NCI-H510A (cell line): Measurements from ENCODE around the gene C5.
"Not testable (repeated sequence)": the region's sequence is repeated elsewhere in the genome, so short reads cannot be mapped to it uniquely, and the experiment has no call there.

Experiments
- DNase-seq: peaks from one replicate; lab custom pipeline; 2025; lab: John Stamatoyannopoulos, UW

The C5 gene

DNA sequence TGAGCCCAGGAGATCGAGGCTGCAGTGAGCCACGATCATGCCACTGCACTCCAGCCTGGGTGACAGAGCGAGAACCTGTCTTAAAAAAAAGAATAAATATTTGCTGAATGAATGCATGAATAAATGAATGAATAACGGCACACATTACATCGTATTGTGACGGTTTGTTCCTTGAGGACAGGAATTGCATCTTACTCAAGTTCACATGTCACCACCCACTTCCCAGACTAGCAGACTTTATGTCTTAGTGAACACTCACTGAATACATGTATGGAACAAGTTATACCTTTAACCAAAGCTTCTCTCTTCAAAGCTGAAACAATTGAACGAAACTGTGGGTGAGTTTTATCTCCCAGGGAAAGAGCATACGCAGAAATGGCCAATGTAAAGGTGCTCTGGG, 70.3 kb downstream of the C5 start:
- no peak for DNase-seq

DNA sequence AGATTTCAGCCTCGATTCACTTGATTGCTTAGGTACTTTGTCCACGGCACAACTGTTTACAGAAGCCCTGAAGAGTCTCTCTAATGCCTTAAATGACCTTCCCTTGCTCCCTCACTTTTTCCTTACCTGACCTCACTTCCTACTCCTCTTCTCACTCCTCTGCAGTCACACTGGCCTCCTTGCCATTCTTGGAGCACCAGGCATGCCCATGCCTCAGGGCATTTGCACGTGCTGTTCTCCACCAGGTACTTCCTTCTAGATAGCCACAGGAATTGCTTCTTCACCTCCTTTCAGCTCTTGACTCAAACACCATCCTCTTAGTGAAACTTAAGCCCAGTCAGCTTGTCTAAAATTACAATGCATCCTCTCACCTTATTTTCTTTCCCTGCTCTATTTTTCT, 71.1 kb downstream of the C5 start:
- DNase-seq: no peak

DNA sequence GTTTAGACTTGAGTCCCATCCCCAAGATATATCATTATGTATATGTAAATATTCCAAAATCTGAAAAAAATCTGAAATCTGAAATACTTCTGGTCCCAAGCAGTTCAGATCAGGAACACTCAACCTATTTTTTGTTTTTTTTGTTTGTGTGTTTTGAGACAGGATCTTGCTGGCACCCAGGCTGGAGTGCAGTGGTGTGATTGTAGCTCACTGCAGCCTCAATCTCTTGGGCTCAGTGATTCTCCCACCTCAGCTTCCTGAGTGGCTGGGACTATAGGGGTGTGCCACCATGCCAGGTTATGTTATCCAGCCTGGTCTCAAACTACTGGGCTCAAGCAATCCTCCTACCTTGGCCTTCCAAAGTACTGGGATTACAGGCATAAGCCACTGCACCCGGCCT, 72.8 kb downstream of the C5 start:
- DNase-seq: no peak

DNA sequence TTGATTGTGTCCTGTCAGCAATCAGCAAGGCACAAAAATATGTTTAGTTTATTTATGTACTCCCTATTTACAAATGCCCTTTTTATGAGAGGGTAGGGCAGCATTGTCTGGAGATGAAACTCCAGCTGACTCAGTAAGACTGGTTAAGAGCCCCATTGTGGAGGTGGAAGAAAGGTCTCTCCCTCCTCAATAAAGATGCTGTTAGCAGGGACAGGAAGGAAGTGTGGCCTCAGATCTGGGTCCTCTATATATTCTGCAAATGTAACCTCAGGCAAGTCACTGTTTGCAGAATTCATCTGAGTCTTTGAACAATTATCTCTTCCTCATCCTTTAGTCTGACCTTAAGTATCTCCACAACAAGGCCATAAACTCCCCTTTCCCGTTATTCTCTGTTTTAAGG, 75.2 kb downstream of the C5 start:
- DNase-seq: no peak

DNA sequence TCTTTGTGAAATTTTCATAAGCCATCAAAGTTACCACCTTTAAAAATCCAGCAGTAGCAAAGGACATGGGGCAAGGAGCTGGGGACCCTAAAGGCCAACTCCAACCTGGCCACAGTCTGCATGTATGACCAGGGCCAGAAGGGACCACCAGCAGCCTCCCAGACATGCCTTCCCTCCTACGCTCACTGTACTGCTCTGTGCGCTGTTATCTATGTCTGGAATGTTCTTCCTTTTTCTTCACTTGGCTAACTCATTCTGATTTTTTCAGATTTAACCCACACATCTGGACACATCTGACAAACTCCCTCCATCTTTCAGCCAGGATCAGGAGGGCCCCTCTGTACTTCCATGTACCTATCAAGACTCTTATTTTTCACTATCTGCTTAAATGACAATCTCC, 75.9 kb downstream of the C5 start:
- DNase-seq: no peak

DNA sequence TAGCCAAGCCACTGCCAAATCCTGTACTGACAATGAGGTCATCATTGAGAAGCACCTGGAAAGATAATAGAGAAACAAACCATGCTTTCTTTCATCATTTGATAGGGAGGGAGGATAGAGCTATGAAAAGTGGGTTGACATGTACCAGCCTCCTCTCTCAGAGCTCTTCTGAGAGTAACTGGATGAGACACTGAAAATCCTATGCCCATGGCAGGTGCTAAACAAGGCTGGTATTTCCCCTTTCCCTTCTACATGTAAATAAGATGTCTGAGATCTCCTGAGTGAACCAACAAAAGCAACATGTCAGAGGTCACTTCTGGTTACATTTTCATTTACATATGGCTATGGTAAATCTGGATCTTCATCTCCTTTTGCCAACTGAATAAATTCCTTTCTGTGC, 78.1 kb downstream of the C5 start:
- DNase-seq: no peak

DNA sequence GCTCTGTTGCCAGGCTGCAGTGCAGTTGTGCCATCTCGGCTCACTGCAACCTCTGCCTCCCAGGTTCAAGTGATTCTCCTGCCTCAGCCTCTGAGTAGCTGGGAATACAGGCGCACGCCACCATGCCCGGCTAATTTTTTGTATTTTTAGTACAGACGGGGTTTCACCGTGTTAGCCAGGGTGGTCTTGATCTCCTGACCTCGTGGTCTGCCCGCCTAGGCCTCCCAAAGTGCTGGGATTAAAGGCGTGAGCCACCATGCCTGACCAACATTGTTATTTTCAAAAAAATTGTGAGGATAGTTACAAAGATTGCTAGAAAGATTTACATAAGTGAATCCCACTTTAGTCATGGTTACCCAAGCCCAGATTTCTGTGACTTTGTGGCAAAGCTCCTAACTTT, 78.6 kb downstream of the C5 start:
- DNase-seq: not testable (repeated sequence)

DNA sequence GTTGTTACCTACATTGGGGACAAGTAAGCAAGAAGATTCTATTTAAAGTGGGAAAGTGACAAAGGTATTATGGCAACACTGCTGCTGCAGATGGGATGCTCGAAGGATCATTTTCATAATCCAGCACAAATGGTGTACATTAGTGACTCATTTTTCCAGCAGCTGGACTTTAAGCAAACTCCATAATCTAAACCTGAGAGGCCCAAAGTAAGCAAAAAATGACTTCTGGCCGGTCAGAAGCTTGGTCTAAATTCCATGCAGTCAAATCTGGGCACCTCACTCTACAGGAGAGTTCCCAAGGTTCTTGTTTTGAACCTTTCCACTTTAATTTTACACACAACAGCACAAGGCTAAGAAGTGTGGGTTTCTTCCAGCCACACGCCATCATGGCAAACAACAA, 79.8 kb downstream of the C5 start:
- DNase-seq: no peak

DNA sequence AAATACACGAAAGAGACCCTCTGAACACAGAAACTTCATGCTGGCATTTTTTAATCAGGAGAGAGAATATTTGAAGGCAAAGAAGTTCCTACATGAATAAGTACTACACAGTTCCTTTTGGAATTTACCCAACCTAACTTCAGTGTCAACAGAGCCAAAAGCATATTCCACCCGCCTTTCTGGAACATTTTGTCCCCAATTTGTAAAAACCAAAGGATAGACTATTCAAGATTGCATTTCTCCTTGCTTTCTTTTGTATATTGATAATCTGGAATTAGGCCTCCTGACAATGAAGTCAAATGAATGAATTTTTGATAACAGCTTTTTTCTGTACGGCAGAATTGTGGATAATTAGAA, 84.1 kb downstream of the C5 start:
- no peak for DNase-seq

DNA sequence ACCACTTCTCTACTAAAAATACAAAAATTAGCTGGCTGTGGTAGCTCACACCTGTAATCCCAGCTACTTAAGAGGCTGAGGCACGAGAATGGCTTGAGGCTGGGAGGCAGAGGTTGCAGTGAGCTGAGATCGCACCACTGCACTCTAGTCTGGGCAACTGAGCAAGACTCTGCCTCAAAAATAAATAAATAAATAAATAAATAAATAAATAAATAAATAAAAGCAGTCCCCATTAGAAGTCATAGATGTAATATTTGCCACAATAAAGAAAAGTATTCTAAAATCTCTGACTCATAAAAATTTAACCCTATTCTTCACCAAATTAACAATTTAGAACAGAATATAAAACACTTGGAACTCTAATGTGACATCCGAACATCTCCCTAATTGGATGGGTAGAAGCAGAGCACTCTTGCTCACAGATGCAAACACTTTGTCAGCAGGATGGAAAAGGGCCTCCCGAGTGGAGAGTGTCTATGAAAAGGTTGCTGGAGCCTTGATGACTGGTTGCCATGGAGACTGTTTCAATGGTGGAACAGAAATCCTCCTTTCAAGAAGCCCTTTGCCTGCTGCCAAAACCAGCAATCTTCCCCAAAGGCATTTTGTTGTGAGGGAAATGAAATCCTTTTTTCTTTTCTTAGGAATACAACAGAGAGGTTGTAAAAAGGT, 84.6 kb downstream of the C5 start:
- DNase-seq: no peak

DNA sequence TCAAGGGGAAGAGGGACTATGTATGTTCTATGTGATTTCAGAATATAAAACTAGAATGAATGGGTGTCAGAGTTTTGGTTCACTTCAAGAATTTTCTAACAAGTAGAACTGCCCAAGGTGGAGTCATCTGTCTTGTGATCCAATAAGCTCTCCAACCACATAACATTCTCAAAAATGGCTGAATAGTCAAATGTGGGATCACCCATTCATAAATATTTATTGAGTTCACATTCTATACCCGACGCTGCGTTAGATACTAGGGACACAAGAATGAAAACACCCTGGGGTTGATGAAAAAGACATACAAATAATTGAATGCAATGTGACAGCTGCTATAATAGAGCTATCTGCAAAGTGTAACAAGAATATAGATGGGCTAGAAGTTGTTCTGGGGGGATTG, 88.1 kb downstream of the C5 start:
- no peak for DNase-seq

DNA sequence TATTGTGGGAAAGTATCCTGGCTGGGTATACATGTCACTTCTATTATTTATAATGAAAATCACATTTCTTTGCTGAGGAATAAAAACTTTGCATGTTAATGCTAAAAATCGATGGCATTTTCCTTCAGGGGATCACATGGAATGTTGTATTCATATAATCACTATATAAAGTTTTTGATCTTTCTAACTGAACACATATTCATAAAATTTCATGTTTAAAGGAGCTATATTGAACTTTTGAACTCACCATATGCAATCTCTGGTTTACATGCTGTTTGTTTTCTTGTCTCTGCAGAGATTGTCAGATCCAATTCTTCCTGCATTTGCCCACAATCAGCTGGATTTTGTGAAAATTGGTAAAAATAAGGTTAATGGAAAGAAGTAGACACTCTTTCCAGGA, 90.1 kb downstream of the C5 start:
- DNase-seq: no peak

DNA sequence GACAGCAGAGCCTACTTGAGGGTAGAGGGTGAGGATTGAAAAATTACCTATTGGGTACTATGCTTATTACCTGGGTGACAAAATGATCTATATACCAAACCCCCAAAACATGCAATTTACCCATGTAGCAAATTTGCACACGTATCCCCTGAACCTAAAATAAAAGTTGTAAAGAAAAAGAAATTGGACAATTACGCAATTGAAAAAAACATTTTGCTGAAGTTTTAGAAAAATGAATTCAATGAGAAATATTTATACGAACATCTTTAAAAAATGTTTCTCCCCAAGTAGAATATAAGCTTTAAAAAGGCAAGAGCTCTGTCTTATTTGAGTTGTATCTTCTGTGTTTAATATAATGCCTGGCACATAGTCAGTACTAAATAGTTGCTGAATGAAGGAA, 93.2 kb downstream of the C5 start:
- no peak for DNase-seq

DNA sequence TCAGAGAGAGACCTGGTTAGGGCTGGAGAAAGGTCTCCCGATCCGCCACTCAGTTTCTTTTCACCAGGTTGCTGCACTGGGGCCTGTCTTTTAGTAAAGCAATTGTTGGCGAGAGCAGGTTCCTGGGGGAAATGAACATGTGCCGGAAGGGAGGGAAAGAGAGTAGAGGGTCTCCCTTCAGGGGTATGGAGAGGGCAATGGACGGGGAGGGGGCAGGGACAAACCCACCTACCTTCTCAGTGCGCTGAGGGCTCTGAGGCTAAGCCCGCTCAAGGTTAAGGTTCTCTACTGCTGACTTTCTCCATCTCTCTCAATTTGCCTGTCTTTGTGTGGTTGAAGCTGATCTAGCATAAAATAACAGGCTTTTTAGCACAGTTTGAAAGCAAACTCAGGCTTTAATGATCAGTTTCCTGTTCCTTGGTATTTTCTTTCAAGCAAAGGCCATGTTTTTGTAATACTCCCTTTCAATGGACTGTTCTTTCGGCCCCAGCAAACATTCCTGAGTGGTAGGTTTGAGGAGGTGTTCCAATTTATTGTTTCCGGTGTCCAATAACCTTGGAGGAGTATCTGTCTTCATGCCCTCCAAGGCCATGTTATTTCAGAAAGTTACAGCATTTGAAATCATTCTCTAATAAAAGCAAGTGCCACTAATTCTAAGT, 98.0 kb downstream of the C5 start:
- DNase-seq: no peak

DNA sequence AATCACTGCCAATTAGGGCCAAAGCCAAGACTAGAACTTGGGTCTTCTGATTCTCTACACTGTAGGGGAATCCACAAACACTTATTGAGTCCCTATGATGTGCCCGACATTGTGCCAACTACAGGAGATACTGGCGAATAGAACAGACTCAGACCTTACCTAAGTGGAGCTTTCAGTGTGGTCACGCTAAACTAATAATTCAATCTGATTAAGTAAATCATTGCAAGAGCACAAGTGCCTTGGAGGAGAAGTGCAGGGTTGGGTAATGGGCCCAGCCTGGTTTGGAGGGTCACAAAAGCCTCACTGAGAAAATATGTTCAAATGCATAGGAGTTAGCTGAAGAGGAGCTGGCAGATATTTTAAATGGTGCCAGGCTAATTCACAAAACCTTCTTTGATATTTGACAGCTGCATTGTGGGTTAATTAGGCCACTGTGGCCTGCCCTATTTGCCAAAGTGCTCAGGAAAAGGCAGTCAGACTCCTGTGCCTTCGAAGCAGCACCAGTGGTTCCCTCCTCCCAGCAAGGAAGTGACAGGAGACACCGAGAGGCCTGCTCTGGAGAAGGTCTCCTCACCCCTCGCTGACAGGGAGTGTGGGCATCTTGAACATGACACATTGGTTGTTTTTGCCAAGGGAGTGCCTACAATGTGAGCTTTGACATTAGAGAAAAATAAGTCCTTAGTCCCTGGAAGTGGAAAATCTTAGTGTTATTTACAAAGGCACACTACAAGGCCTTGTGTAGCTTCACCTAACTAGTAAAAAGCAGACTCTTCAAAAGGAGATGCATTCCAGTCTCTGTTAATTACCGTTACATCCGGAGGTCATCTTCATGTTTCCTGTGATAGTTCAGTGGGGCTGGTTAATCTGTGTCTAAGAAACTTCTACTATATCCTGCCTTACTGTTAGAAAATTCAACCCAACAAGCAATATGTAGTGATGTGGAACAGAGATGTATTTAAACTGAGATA, 99.4 kb downstream of the C5 start:
- no peak for DNase-seq

DNA sequence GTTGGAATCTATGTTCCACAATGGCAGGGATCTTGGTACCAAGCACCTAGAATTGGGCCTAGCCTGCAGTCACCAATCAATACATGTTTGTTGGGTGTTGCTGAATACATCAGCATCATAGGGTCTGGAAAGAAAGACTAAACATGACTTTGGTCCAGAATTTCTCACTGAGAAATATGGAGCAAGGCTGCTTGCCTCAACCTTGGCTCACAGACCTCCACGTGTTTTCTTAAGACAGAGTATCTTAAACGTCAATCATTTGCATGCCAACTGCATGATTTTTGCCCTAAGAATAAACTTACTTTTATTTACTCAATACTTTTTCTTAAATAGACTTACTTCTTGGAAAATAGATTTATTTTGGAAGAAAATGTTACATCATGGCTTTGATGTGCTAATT, 100.8 kb downstream of the C5 start:
- no peak for DNase-seq

DNA sequence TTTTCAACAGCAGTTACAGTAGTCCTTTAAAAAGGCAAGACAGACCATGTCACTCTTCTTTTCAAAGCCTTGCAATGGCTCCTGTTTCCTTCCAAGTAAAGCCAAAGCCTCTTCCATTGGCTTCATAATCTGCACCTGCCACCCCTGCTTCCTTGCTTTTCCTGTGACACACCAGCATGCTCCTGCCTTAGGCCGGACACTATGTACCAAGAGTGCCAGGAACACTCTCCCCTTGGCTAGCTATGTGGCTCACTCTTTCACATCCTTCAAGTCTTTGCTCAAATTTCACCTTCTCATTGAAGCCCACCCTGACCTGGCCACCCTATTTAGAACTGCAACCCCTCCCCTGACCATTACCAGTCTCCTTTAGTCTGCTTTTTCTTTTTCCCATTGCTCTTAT, 101.3 kb downstream of the C5 start:
- no peak for DNase-seq

DNA sequence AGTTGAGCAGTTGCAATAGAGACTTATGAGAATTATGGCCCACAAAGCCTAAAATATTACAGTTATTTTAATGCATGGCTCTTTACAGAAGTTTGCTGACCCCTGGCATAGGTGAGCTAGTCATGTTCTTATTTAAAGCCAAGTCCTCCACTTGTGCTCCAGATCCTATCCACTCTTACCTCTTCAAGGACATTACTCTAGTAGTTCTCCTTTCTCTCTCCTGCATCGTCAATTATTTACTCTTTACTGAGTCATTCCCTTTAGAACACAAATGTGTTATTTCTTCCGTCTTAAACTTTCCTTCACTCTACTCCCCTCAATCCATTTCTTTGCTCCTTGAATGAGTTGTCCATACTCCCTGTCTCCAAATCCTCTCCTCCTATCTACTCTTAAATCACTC, 102.9 kb downstream of the C5 start:
- no peak for DNase-seq

DNA sequence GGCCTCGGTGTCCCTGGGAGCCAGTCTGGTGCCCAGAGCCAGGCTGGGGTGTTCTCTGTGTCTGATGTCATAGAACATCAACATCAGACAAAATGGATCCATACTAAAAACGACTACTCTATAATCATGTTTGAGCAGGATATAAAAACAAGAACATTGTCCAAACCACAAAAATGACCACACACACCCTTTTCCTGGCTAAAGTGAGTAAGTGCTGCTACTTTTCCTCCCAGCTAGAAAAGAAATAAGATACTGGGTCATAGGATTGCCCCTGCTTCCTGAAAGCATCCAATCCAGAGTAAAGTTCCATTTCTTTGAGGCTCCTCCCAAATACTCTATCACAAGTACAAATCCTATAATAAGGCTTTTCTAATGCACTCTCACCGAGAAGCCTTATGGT, 103.8 kb downstream of the C5 start:
- DNase-seq: no peak

DNA sequence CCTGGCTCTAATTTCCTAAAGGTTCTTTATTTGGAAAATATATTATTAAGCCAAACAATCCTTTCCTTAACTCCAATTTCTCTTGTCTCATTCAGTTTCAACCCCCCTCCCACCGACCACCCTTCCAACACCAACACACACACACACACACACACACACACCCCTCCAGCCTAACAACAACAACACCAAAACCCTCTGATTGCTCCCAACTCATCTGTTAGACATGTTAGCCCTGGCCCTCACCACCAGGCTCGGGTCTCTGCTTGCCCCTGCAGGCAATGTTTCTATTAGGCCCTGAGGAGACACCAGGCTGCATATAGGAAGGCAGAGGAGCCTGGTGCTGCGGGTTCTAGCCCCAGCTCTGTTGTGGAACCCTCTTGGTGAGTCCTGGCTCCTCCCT, 105.1 kb downstream of the C5 start:
- DNase-seq: no peak

DNA sequence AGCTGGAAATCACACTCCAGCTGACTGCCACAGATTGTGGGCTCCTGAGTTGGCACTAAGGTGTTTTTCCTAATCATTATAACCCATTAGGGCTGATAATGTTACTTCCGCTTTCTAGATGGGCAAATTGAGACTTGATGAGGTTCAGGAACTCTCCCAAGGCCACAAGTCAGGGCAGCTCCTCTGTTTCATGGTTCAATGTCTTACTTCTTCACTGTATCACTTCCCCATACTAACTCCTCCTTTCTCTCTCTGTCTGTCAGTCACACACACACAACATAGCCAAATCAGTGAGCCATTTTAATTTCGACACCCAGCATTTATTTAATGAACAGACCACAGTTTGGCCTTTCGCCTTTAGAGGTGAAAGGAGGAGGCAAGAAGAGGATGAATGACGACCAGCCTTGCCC, 105.6 kb downstream of the C5 start:
- no peak for DNase-seq

DNA sequence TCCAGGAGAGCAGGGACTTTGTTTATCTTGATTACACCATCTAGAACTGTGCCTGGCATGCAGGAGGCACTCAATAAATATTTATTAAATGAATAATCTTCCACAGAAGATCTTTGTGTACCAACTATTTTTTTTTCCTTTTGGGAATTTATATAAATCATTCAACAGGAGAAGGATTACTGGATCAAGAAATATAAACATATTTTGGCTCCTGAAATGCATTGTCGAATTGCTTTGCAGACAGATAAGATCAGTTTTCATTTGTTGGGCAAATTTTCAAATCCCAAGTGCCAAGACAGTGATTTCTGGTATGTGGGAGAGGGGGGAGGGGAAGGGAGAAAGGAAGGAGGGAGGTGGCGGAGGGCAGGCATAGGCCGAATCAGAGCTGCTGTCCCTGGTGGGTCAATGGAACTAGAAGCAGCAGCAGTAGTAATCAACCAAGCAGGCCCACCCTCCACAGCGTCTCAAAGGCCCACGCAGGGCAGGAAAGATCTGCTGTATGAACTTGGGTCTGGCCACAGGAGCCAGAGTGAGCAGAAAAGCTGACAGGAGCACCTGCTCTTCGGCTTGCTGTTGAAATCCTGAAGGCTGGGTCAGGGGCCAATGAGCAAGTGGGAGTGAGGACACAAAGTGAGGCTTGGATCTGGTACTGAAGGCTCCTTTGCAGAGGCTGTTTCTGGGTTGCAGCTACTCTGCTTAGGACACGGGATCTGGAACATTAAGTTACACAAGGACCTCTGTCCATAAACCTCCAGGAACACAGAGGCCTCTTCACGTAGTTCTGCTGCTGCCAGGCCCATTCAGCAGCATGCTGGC, 107.7 kb downstream of the C5 start:
- no peak for DNase-seq
